Breast epithelium (tissue), 3 donors: ENCODE results near the gene FZD2.

ENCODE experiments used
- CTCF ChIP-seq, 3 donors: fragments of 450-650 bp; IDR thresholded peaks; one replicate each; pipeline ENCODE4 v1.5.1; 2016 to 2017; ENCODE audit warnings: antibody characterized with exemption in 3 of 3, mild to moderate bottlenecking in 3 of 3, moderate library complexity in 3 of 3
- POLR2A ChIP-seq: fragments of 450-650 bp; IDR thresholded peaks from one replicate; pipeline ENCODE4 v1.6.1; 2016; ENCODE audit warnings: antibody characterized with exemption, mild to moderate bottlenecking, moderate library complexity

GRCh38 chr17:44589316-44590071, 32.2 kb downstream of the FZD2 start:
- TF ChIP-seq CTCF (IDR thresholded peaks at IDR 0.05), result no peak
- no peak for TF ChIP-seq POLR2A
